Measurements from ENCODE around the gene GALNTL6. TPM values are rescaled to one million over a fixed set of nuclear protein-coding genes. Genes with fewer than 3 reads are reported as not detected.

Gene GALNTL6
- total and polyA plus RNA-seq, 2 of the 4 experiments (the other 2 are of a cell fraction): under 0.01 TPM; not detected in 1

DNA sequence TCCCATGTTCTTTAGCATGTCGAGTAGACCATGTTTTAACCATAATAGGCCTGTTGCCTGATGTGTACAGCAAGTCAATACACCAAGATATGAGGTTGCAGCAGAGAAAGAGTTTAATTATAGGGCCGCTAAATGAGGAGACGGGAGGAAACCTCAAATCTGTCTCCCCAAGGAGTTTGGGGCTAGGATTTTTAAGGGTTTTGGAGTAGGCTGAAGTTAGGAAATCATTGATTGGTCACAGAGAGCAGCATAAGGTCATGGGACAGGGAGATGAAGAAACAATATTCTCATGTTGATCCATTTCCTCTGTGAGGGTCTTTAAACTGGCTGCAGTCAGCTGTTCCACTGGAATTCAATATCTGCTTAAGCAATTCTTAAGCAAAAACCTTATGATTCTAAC is 1195.2 kb downstream of the GALNTL6 start:
- H3K9ac ChIP-seq (ENCODE audit: low read depth, low read length): no peak overlapping the region
- in situ Hi-C loops (cut with MboI; ENCODE audit: low sequenced_read_pairs): no loop called here
- no peak overlapping the region for H3K4me2 ChIP-seq (ENCODE audit: low read depth, low read length)
- no CpG with 5 or more reads among the region's 3 CpGs for WGBS, 2 experiments (ENCODE audit: extremely low coverage in 2 of 2, insufficient read length in 1 of 2)
- no peak overlapping the region for H2BK20ac ChIP-seq (ENCODE audit: low read depth, low read length)
- intact Hi-C loops (cut with micrococcal nuclease): no loop called here
- no peak overlapping the region for H3K4me3 ChIP-seq (ENCODE audit: insufficient read depth, low read depth, low read length)
- no peaks in the 10 kb centered on the region for H3K9me1 ChIP-seq (ENCODE audit: insufficient read depth, low read length)
- no peak for TF ChIP-seq SMC3 (IDR thresholded peaks at IDR 0.05; ENCODE audit: low read depth, low read length)
- TF ChIP-seq FOS (IDR thresholded peaks at IDR 0.05; ENCODE audit: low read depth, low read length): no peak
- peaks cover 23% of the 10 kb centered on the region for H3K27me3 ChIP-seq (ENCODE audit: control insufficient read depth, insufficient read depth, low read length)
- ChIA-PET POLR2A (ENCODE audit: unreplicated experiment) (no interaction called here), CTCF (no interaction called here)
- H3K4ac ChIP-seq (ENCODE audit: low read depth, low read length): no peak overlapping the region
- H3K23ac ChIP-seq (ENCODE audit: low read depth, low read length): no peak overlapping the region
- no peak overlapping the region for H2AK5ac ChIP-seq (ENCODE audit: low read depth, low read length)
- dilution Hi-C loops (cut with HindIII; ENCODE audit: low sequenced_read_pairs, unreplicated experiment): loop anchor here (25.0 kb wide), 1 partner anchor 254 kb away; no protein-coding TSS in a partner anchor
- ATAC-seq (ENCODE audit: low read depth) (no peak), DNase-seq (no peak)
- H4K20me1 ChIP-seq (ENCODE audit: insufficient read depth, low read length): no peaks in the 10 kb centered on the region
- H2AFZ ChIP-seq (replicated peaks; ENCODE audit: low read length, poor library complexity): no peak overlapping the region
- no peak overlapping the region for H2BK15ac ChIP-seq (ENCODE audit: low read depth, low read length)
- no peaks in the 10 kb centered on the region for H3K79me1 ChIP-seq (ENCODE audit: low read depth in 1 of 2, low read length in 2 of 2)
- H2AK9ac ChIP-seq (replicated peaks; ENCODE audit: low read depth, low read length, poor library complexity): no peak overlapping the region
- no peak overlapping the region for H3K56ac ChIP-seq (ENCODE audit: extremely low read depth, insufficient read depth, low read length)
- no peak overlapping the region for H4K5ac ChIP-seq (ENCODE audit: low read depth, low read length)
- no peak overlapping the region for H2BK120ac ChIP-seq (ENCODE audit: low read depth, low read length)
- H3K36me3 ChIP-seq (ENCODE audit: control insufficient read depth, insufficient read depth, low read length): no peaks in the 10 kb centered on the region
- H2BK5ac ChIP-seq (ENCODE audit: low read depth, low read length, poor library complexity, severe bottlenecking): no peak overlapping the region
- no peak overlapping the region for H3K14ac ChIP-seq (replicated peaks; ENCODE audit: low read depth, low read length)
- H3K4me1 ChIP-seq (ENCODE audit: control insufficient read depth, insufficient read depth, low read length): peaks cover 1% of the 10 kb centered on the region; the same call in 1 of the 2 replicates
- no TSS peak for BruUV-seq (replicated peaks)
- H4K91ac ChIP-seq (ENCODE audit: insufficient read depth, low read depth, low read length): no peak overlapping the region
- no peak overlapping the region for H4K8ac ChIP-seq (ENCODE audit: low read depth in 2 of 2, low read length in 2 of 2)
- no peak overlapping the region for H3K18ac ChIP-seq (ENCODE audit: low read depth, low read length)
- H3K27ac ChIP-seq (ENCODE audit: insufficient read depth, low read length): no peak overlapping the region
- no peaks in the 10 kb centered on the region for H3K9me3 ChIP-seq (ENCODE audit: control insufficient read depth, insufficient read depth, low read length)
